ENCODE measurements around the gene FN3KRP.
"Not testable (repeated sequence)": the region's sequence is repeated elsewhere in the genome, so short reads cannot be mapped to it uniquely, and the experiment has no call there.

FN3KRP gene

DNA sequence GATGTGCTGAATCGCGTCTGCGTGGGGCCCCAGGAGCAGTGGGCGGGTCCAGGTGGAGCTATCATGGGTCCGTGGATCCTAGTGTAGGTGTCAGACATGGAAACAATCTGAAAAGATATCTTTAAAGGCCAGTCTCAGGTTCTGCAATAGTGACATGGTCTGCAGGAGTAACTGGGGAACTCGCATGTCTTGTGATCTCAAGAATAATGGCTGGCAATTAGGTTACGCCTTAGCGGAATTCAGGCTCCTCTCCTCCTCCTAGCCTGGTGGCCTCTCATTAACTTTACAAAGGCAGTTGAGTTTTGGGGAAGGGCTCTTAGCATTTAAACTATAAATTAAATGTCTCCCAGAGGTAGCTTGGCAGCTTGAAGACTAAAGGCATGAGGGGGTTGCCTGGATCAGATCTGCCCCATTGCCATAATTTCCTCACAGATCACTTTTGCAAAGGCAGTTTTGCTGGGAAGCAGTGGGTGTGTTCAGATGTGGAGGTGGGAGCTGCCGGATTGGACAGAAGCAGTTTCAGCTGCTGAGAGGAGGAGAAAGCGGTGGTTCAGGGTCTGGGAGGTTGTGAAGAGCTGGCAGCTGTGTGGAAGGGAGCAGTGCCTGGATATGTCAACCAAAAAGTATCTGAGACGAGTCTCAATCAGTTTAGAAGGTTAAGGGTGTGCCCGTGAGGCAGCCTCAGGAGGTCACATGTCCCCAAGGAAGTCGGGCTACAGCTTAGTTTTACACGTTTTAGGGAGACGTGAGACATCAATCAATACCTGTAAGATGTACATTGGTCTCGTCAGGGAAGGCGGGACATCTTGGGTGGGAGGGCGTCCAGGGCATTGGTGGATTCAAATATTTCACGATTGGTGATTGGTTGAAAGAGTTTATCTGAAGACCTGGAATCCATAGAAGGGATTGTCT lies 38.0 kb downstream of the FN3KRP start:
- no peak overlapping the region for H3K4me3 ChIP-seq (ENCODE audit: low read length)
- TF ChIP-seq ZNF274 (IDR thresholded peaks at IDR 0.05; ENCODE audit: low read depth, low read length), result no peak

DNA sequence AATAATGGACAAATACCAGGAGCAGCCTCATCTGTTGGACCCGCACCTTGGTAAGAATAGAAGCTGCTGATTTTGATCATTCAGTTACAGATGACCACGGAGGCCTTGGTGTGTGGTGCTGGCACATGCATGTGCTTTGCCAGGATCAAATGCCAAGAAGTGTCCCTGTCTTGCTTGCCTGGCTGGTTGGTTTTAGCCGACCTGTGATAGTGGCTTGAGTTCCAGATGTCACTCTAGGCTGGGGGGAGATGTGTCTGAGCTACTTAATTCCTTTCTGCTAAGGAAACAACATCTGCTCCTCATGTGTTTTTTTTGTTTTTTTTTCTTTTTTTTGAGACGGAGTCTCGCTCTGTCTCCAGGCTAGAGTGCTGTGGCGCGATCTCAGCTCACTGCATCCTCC lies 39.7 kb downstream of the FN3KRP start:
- H3K4me3 ChIP-seq (ENCODE audit: low read length), result no peak overlapping the region
- TF ChIP-seq ZNF274 (IDR thresholded peaks at IDR 0.05; ENCODE audit: low read depth, low read length), result no peak

DNA sequence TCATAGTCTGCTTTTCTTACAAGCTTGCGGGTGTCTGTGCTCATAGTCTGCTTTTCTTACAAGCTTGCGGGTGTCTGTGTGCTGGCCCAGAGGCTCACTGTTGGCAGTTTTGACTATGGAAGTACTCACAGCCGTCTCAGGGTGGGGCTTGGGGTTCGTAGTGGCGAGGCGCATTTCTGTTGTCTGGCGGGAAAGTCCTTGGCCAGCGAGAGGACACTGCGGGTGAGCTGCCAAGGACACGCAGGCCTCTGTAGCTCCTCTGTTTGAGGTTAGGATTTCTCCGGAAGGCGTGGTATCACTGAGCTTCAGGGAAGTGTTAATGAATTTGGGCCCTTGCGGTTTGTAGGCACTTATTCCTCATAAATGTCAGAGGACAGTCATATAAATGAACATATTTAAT lies 48.9 kb downstream of the FN3KRP start:
- H3K4me3 ChIP-seq (ENCODE audit: low read length), result no peak overlapping the region
- TF ChIP-seq ZNF274 (IDR thresholded peaks at IDR 0.05; ENCODE audit: low read depth, low read length), result no peak

DNA sequence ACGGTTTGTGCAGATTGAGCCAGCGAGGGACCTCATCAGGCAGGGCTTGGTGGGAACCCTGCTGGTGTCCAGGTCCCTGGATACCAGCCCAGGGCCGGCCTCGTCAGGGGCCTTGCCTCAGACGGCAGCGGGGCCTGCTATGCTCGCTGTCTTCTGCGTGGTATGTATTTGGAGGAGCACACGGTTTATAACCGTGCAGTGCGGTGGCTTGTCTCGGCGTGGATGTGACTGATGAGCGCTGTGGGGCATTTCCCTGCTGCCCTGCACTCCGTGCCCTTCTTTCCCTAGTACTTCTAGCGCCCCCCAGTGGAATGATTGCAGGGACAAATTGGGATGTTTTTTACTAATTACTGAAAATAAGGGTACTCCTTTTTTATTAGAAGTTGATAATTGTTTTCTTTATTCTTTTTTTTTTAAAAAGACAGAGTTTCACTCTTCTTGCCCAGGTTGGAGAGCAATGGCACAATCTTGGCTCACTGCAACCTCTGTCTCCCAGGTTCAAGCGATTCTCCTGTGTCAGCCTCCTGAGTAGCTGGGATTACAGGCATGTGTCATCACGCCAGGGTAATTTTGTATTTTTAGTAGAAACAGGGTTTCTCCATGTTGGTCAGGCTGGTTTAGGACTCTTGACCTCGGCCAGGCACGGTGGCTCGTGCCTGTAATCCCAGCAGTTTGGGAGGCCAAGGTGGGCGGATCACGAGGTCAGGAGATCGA lies 50.7 kb downstream of the FN3KRP start:
- TF ChIP-seq ZNF274 (IDR thresholded peaks at IDR 0.05; ENCODE audit: low read depth, low read length), result no peak

DNA sequence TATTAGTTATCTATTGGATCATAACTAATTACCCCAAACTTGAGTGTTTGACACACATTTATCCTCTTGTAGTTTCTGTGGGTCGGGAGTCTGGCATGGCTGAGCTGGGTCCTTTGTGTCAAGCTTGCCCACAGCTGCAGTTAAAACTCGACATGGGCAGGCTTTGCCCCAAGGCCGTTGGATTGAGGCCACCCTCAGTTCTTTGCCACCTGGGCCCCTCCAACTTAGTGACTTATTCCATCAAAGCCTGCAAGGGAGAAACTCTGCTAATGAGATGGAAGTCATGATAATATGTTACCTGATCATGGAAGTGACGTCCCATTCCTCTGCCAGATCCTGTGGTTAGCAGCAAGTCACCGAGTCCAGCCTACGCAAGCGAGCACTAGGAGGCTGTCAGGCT lies 52.5 kb downstream of the FN3KRP start:
- no peak for TF ChIP-seq ZNF274 (IDR thresholded peaks at IDR 0.05; ENCODE audit: low read depth, low read length)
- H3K4me3 ChIP-seq (ENCODE audit: low read length), result no peak overlapping the region

More for the DNA sequence above, 50.7 kb downstream of the FN3KRP start:
- no peak overlapping the region for H3K4me3 ChIP-seq (ENCODE audit: low read length)

DNA sequence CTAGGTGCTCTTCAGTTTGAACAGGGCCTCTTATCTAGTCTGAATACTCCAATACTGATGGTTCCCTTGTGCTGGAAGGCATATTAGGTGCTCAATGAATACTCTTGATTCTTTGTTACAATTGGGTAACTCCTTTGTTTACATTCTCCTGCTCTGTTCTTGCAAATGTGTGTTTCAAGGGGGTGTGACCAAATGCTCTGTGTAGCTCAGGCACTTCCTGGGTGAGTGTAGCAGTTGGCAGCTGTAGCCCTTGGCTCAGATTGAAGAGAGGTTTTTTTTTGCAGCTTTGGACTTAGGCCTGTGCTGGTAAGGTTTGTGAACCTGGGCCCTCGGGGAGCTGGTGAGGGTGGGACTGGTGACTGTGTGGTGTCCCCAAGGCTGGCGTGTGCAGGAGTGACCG lies 55.5 kb downstream of the FN3KRP start:
- TF ChIP-seq ZNF274 (IDR thresholded peaks at IDR 0.05; ENCODE audit: low read depth, low read length), result no peak
- H3K4me3 ChIP-seq (ENCODE audit: low read length), result no peak overlapping the region

DNA sequence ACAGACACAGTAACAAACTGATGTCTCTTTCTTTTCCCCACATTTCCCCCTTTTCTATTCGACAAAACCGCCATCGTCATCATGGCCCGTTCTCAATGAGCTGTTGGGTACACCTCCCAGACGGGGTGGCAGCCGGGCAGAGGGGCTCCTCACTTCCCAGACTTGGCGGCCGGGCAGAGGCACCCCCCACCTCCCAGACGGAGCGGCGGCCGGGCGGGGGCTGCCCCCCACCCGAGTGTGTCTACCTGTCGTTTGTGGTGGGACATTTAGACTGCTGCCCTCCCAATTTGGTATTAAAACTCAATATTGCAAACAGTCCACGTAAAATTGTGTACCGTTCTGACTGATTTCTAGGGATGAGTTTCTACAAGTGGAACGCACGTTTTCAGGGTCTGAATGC lies 58.0 kb downstream of the FN3KRP start:
- H3K4me3 ChIP-seq (ENCODE audit: low read length), result not testable (repeated sequence)

DNA sequence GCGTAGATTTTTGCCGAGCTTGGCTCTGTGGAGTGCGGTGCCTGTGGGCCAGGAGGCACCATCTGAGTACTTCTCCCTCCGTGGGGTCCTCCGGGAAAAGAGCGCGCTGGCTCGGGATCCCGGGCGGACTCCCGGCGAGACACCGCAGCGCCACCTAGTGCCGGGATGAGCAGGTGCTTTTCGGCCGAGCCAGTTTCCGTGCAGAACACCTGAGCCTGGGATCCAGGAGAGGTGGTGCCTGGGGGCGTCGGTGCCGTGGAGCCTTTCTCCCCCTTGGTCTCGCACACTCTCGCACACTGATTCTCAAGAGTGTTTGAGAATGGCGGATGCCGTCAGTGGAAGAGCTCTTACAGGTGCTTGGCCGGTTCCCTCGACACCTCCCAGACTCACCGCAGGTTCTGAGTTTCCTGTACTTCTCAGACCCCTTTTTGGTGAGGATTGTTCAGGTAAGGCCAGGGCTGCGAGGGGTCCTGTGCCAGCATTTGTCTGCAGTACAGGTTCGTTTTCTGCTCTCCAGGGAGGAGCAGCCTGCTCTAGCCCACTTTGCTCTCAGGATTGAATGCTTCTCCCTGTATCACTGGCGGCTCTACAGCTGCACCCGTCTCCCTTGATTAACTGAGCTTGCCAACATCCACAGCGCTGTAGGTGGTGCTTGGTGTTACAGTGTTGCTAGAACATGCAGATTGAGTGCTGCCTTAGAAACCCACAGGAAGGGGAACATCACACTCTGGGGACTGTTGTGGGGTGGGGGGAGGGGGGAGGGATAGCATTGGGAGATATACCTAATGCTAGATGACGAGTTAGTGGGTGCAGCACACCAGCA lies 58.7 kb downstream of the FN3KRP start:
- TF ChIP-seq ZNF274 (IDR thresholded peaks at IDR 0.05; ENCODE audit: low read depth, low read length), result no peak
- no peak overlapping the region for H3K4me3 ChIP-seq (ENCODE audit: low read length)

DNA sequence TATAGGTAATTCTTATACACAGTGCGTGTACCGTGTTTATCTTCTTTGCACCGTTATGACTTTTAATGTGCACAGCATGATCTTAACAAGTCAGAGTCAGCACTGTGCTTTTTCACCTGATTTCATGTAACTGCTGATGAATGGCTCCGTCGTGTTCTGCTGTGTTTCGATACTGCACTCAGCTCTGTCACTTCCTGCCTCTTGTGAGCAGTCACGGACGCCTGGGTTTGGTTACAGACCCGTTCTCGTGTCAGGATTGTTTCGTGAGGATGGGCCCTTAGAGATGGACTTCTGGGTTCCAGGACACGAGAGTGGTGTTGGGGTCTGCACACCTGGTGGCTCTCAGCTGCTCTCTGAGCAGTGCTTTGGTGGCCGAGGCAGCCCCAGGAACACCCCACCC lies 59.9 kb downstream of the FN3KRP start:
- no peak for TF ChIP-seq ZNF274 (IDR thresholded peaks at IDR 0.05; ENCODE audit: low read depth, low read length)
- H3K4me3 ChIP-seq (ENCODE audit: low read length), result no peak overlapping the region
